Esophagus muscularis mucosa (tissue), 4 donors: Measurements from ENCODE around the gene RFX3. TPM values are rescaled to one million over a fixed set of nuclear protein-coding genes. Genes with fewer than 3 reads are reported as not detected.

Experiments
- DNase-seq: peaks from one replicate; pipeline ENCODE4 v3.0.0-alpha.2; 2017; ENCODE audit errors: extremely low spot score
- H3K27ac ChIP-seq, 4 donors: fragments of 200-600 bp; sonication (generic); replicated peaks in 1 of 4; 1 replicate in 3 of 4; 2 replicates in 1 of 4; pipeline ENCODE4 v1.5.1; 2016 to 2019; ENCODE audit warnings: mild to moderate bottlenecking in 1 of 4
- H3K27me3 ChIP-seq, 4 donors: fragments of 200-600 bp; sonication (generic); one replicate each; pipeline versions ENCODE4 v1.5.1 to v1.6.0; 2016 to 2019
- H3K36me3 ChIP-seq, 4 donors: fragments of 200-600 bp; sonication (generic); one replicate each; pipeline ENCODE4 v1.5.1; 2016 to 2019
- H3K4me1 ChIP-seq, 4 donors: fragments of 200-600 bp; sonication (generic); one replicate each; pipeline ENCODE4 v1.5.1; 2016 to 2019
- H3K4me3 ChIP-seq, 4 donors: fragments of 200-600 bp; sonication (generic); 1 replicate in 2 of 4; 2 replicates in 2 of 4; pipeline ENCODE4 v1.5.1; 2016 to 2019; ENCODE audit warnings: mild to moderate bottlenecking in 4 of 4, moderate library complexity in 1 of 4
- H3K9me3 ChIP-seq, 4 donors: fragments of 200-600 bp; sonication (generic); 1 replicate in 3 of 4; 2 replicates in 1 of 4; pipeline ENCODE4 v1.5.1; 2016 to 2019
- CTCF ChIP-seq, 3 experiments: fragments of 200-600 bp in 2 of 3; fragments of 450-650 bp in 1 of 3; sonication (generic) in 2 of 3; IDR thresholded peaks; one replicate each; pipeline ENCODE4 v1.5.1; 2017 to 2019; ENCODE audit warnings: antibody characterized with exemption in 3 of 3, mild to moderate bottlenecking in 2 of 3, moderate library complexity in 1 of 3
- EP300 ChIP-seq: sonication (generic); formaldehyde crosslinking; IDR thresholded peaks from one replicate; pipeline ENCODE4 v1.6.1; 2017; ENCODE audit warnings: antibody characterized with exemption
- POLR2A ChIP-seq: fragments of 450-650 bp; IDR thresholded peaks from one replicate; pipeline ENCODE4 v1.6.1; 2017; ENCODE audit warnings: antibody characterized with exemption, moderate library complexity, mild to moderate bottlenecking, low read depth
- POLR2AphosphoS5 ChIP-seq, 2 donors: sonication (generic); formaldehyde crosslinking; IDR thresholded peaks; one replicate each; pipeline ENCODE4 v1.6.1; 2017; ENCODE audit warnings: antibody characterized with exemption in 2 of 2
- WGBS: methylation state at CpG from one replicate; pipeline ENCODE4 v1.1.5; 2018; 5-methylcytosine and 5-hydroxymethylcytosine counted together
- intact Hi-C: fragments of 100-400 bp; cut with DNase I; formaldehyde crosslinking; loops from one replicate; pipeline ENCODE4 v1.15.1; 2023
- total RNA-seq, 4 donors: library from RNA; depleted of rRNA; stranded (reverse); fragments of >200 nt; gene quantifications; one replicate each; pipeline versions ENCODE4 v1.1.0 to v1.2.1, GENCODE V29; 2016

Gene RFX3
- total RNA-seq, 4 donors from 2014 or later = 4.5 to 7.9 (median 5.5) TPM

GRCh38 chr9:3214741-3215140 lies 311.1 kb downstream of the RFX3 start:
- no peaks in the 10 kb centered on the region for H3K36me3 ChIP-seq
- H3K27ac ChIP-seq = no peak overlapping the region
- WGBS = 64% methylated on average over 4 of the region's 4 CpGs
- intact Hi-C loops = no loop called here
- H3K27me3 ChIP-seq = no peaks in the 10 kb centered on the region
- no peak overlapping the region for H3K4me3 ChIP-seq
- H3K4me1 ChIP-seq = no peaks in the 10 kb centered on the region
- TF ChIP-seq POLR2A (no peak), CTCF (IDR thresholded peaks at IDR 0.05) (no peak), POLR2AphosphoS5 (IDR thresholded peaks at IDR 0.05) (no peak), EP300 (no peak)
- no peaks in the 10 kb centered on the region for H3K9me3 ChIP-seq
- DNase-seq = no peak

- no peaks in the 10 kb centered on the region for H3K27me3 ChIP-seq
- no peaks in the 10 kb centered on the region for H3K36me3 ChIP-seq
- DNase-seq = no peak
- 75% methylated on average over 1 of the region's 1 CpG for WGBS
- H3K4me3 ChIP-seq = no peak overlapping the region
- TF ChIP-seq EP300 (no peak), POLR2A (no peak), CTCF (IDR thresholded peaks at IDR 0.05) (no peak), POLR2AphosphoS5 (IDR thresholded peaks at IDR 0.05) (no peak)
- H3K27ac ChIP-seq = no peak overlapping the region
- H3K4me1 ChIP-seq = no peaks in the 10 kb centered on the region
- intact Hi-C loops = no loop called here
- H3K9me3 ChIP-seq = no peaks in the 10 kb centered on the region
Measured at GRCh38 chr9:3205421-3206095, 320.2 kb downstream of the RFX3 start.

GRCh38 chr9:3200331-3200774 lies 325.4 kb downstream of the RFX3 start:
- H3K27me3 ChIP-seq = no peaks in the 10 kb centered on the region
- no peaks in the 10 kb centered on the region for H3K4me1 ChIP-seq
- no peak overlapping the region for H3K4me3 ChIP-seq
- WGBS = 94% methylated on average over 4 of the region's 4 CpGs
- no peaks in the 10 kb centered on the region for H3K9me3 ChIP-seq
- no peak overlapping the region for H3K27ac ChIP-seq
- intact Hi-C loops = no loop called here
- DNase-seq = no peak
- H3K36me3 ChIP-seq = no peaks in the 10 kb centered on the region
- TF ChIP-seq CTCF (IDR thresholded peaks at IDR 0.05) = no peak
- TF ChIP-seq POLR2A = no peak
- TF ChIP-seq POLR2AphosphoS5 (IDR thresholded peaks at IDR 0.05) = no peak
- TF ChIP-seq EP300 = no peak

- no peaks in the 10 kb centered on the region for H3K9me3 ChIP-seq
- intact Hi-C loops = no loop called here
- no peaks in the 10 kb centered on the region for H3K4me1 ChIP-seq
- DNase-seq = peak; percentile 31
- H3K27ac ChIP-seq = no peak overlapping the region
- H3K4me3 ChIP-seq = no peak overlapping the region
- TF ChIP-seq CTCF (IDR thresholded peaks at IDR 0.05) (no peak), EP300 (no peak), POLR2AphosphoS5 (IDR thresholded peaks at IDR 0.05) (no peak), POLR2A (no peak)
- WGBS = 81% methylated on average over 4 of the region's 4 CpGs
- no peaks in the 10 kb centered on the region for H3K36me3 ChIP-seq
- H3K27me3 ChIP-seq = no peaks in the 10 kb centered on the region
Measured at GRCh38 chr9:3193791-3194190, 332.0 kb downstream of the RFX3 start.

- peak; percentile 42 for DNase-seq
- Histone ChIP-seq H3K4me1 (no peaks in the 10 kb centered on the region), H3K27ac (no peak overlapping the region), H3K4me3 (no peak overlapping the region), H3K27me3 (peaks cover 0 to 6% (median 0%) of the 10 kb centered on the region in 4 donors), H3K9me3 (no peaks in the 10 kb centered on the region), H3K36me3 (no peaks in the 10 kb centered on the region)
- TF ChIP-seq EP300 (no peak), POLR2A (no peak), POLR2AphosphoS5 (IDR thresholded peaks at IDR 0.05) (no peak), CTCF (IDR thresholded peaks at IDR 0.05) (no peak)
- WGBS = 85% methylated on average over 5 of the region's 5 CpGs
- intact Hi-C loops = no loop called here
Measured at GRCh38 chr9:3191715-3192114, 334.1 kb downstream of the RFX3 start.
